ENCODE results near the gene GPR25.

- TF ChIP-seq EZH2phosphoT487 (IDR thresholded peaks at IDR 0.05; ENCODE audit: low read length) (no peak), CTCF (IDR thresholded peaks at IDR 0.05; ENCODE audit: low read length) (no peak), EZH2 (optimal IDR thresholded peaks at IDR 0.05; ENCODE audit: low read depth, low read length) (no peak)
Observed at GRCh38 chr1:200918006-200918405, 45.2 kb downstream of the GPR25 start.
